Lung (tissue), 12 donors: ENCODE results near the gene IQSEC1. TPM values are rescaled to one million over a fixed set of nuclear protein-coding genes. Genes with fewer than 3 reads are reported as not detected.

Experiments
- ATAC-seq: fragments of 200-7000 bp; cut with Tn5 transposase; one replicate; pipeline ENCODE4 v1.9.1; 2020; ENCODE audit warnings: moderate number of reproducible peaks; ENCODE audit not compliant: insufficient read depth, low FRiP score
- DNase-seq, 3 donors: peaks; one replicate each; pipeline ENCODE4 v3.0.0-alpha.2; 2013 to 2017
- H3K27ac ChIP-seq, 2 donors: one replicate each; pipeline ENCODE4 v1.5.1; 2013; ENCODE audit warnings: mild to moderate bottlenecking in 2 of 2, moderate library complexity in 2 of 2, control low read depth in 1 of 2, inconsistent platforms in 1 of 2, low read depth in 1 of 2, low read length in 1 of 2
- H3K27me3 ChIP-seq, 3 donors: one replicate each; pipeline ENCODE4 v1.5.1; 2013; ENCODE audit warnings: low read length in 2 of 3; ENCODE audit not compliant: control insufficient read depth in 3 of 3, insufficient read depth in 3 of 3
- H3K36me3 ChIP-seq, 4 donors: one replicate each; pipeline ENCODE4 v1.5.1; 2013; ENCODE audit warnings: low read length in 4 of 4, mild to moderate bottlenecking in 1 of 4, moderate library complexity in 1 of 4; ENCODE audit not compliant: control insufficient read depth in 4 of 4, insufficient read depth in 4 of 4
- H3K4me1 ChIP-seq, 5 donors: one replicate each; pipeline ENCODE4 v1.5.1; 2013; ENCODE audit warnings: low read length in 5 of 5, mild to moderate bottlenecking in 2 of 5, moderate library complexity in 1 of 5; ENCODE audit not compliant: control insufficient read depth in 5 of 5, insufficient read depth in 5 of 5
- H3K4me3 ChIP-seq: one replicate; pipeline ENCODE4 v1.5.1; 2013; ENCODE audit warnings: mild to moderate bottlenecking, control low read depth, moderate library complexity
- H3K9ac ChIP-seq, 2 donors: one replicate each; pipeline ENCODE4 v1.5.1; 2013; ENCODE audit warnings: low read length in 2 of 2, control low read depth in 1 of 2; ENCODE audit not compliant: insufficient read depth in 1 of 2
- H3K9me3 ChIP-seq, 4 donors: one replicate each; pipeline ENCODE4 v1.5.1; 2013; ENCODE audit warnings: low read length in 3 of 4, mild to moderate bottlenecking in 1 of 4, moderate library complexity in 1 of 4; ENCODE audit not compliant: control insufficient read depth in 4 of 4, insufficient read depth in 3 of 4
- WGBS, 2 donors: extraction: QIAGEN DNeasy Blood & Tissue Kit; methylation state at CpG; one replicate each; pipeline ENCODE4 v1.1.7; 2013; 5-methylcytosine and 5-hydroxymethylcytosine counted together
- polyA plus RNA-seq, 2 donors: library from polyadenylated mRNA; stranded (reverse); fragments of 200-250 nt; gene quantifications; one replicate each; pipeline ENCODE4 v1.2.1, GENCODE V29; 2013
- total RNA-seq, 2 donors: library from RNA; depleted of rRNA in 1 of 2; stranded (reverse); fragments of >200 nt in 1 of 2; gene quantifications; one replicate each; pipeline ENCODE4 v1.2.1, GENCODE V29; 2014 to 2021
- TF ChIP-seq, protein P1 (sequence below): IDR thresholded peaks from 2 replicates; pipeline ENCODE4 v1.5.1; 2012; ENCODE audit warnings: mild to moderate bottlenecking; ENCODE audit errors: control extremely low read depth, extremely low read depth
- donor health status: control.
- donor health status: control.
- donor health status: Bipolar disorder and iron deficiency.
- donor health status: healthy.
- donor health status: DM: yes; HTN: yes; CAD: no.

IQSEC1 gene
- total and polyA plus RNA-seq, 4 donors: 13.9 to 69.1 (median 31.1) TPM

- TF ChIP-seq, protein P1, sequence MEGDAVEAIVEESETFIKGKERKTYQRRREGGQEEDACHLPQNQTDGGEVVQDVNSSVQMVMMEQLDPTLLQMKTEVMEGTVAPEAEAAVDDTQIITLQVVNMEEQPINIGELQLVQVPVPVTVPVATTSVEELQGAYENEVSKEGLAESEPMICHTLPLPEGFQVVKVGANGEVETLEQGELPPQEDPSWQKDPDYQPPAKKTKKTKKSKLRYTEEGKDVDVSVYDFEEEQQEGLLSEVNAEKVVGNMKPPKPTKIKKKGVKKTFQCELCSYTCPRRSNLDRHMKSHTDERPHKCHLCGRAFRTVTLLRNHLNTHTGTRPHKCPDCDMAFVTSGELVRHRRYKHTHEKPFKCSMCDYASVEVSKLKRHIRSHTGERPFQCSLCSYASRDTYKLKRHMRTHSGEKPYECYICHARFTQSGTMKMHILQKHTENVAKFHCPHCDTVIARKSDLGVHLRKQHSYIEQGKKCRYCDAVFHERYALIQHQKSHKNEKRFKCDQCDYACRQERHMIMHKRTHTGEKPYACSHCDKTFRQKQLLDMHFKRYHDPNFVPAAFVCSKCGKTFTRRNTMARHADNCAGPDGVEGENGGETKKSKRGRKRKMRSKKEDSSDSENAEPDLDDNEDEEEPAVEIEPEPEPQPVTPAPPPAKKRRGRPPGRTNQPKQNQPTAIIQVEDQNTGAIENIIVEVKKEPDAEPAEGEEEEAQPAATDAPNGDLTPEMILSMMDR: no peak
- Histone ChIP-seq H3K27ac (no peak overlapping the region), H3K27me3 (no peaks in the 10 kb centered on the region), H3K4me3 (no peak overlapping the region), H3K4me1 (peaks cover 0 to 12% (median 3%) of the 10 kb centered on the region in 5 donors), H3K9me3 (no peaks in the 10 kb centered on the region), H3K36me3 (no peaks in the 10 kb centered on the region), H3K9ac (no peak overlapping the region)
- 89 to 95% methylated on average over 5 of the region's 5 CpGs for WGBS, 2 donors
- DNase-seq (no peak), ATAC-seq (no peak)
Measured at GRCh38 chr3:13109516-13109915, 36.3 kb upstream of the IQSEC1 start.

DNA sequence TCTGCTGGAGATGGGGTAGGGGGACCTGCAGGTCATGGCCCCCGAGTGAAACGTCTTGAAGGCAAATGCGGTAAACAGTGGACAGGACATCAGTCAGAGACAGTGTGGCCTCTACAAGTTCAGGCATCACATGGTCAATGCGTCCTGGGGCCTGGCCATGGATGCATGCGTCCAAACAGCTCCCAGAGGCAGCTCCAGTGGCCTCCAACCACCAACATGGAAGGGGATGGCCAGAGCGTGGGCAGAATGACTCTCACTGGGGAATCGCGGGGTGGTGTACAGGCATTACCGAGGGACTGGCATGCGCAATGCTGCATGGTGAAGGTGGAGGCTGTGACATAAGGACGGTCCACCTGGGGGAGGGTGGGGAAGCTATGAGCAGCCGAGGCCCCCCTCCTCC is 35.6 kb upstream of the IQSEC1 start:
- Histone ChIP-seq H3K9ac (no peak overlapping the region), H3K27ac (no peak overlapping the region), H3K4me1 (peaks cover 0 to 12% (median 3%) of the 10 kb centered on the region in 5 donors), H3K36me3 (no peaks in the 10 kb centered on the region), H3K27me3 (no peaks in the 10 kb centered on the region), H3K9me3 (no peaks in the 10 kb centered on the region), H3K4me3 (no peak overlapping the region)
- DNase-seq (no peak), ATAC-seq (no peak)
- 93 to 95% methylated on average over 12 of the region's 12 CpGs for WGBS, 2 donors
- TF ChIP-seq, protein P1: no peak

- H3K27me3 ChIP-seq: no peaks in the 10 kb centered on the region
- no peak overlapping the region for H3K9ac ChIP-seq
- ATAC-seq: no peak
- no peak overlapping the region for H3K4me3 ChIP-seq
- no peaks in the 10 kb centered on the region for H3K9me3 ChIP-seq
- H3K27ac ChIP-seq: no peak overlapping the region
- TF ChIP-seq, protein P1: no peak
- peaks cover 0 to 12% (median 3%) of the 10 kb centered on the region in 5 donors for H3K4me1 ChIP-seq
- 85 to 86% methylated on average over 13 of the region's 13 CpGs for WGBS, 2 donors
- no peak for DNase-seq
- H3K36me3 ChIP-seq: no peaks in the 10 kb centered on the region
Measured at GRCh38 chr3:13107661-13108060, 34.4 kb upstream of the IQSEC1 start.

GRCh38 chr3:13106308-13107001 is 33.2 kb upstream of the IQSEC1 start:
- Histone ChIP-seq H3K36me3 (no peaks in the 10 kb centered on the region), H3K4me1 (peaks cover 0 to 6% (median 0%) of the 10 kb centered on the region in 5 donors), H3K9ac (no peak overlapping the region), H3K27ac (no peak overlapping the region), H3K9me3 (no peaks in the 10 kb centered on the region), H3K4me3 (no peak overlapping the region), H3K27me3 (no peaks in the 10 kb centered on the region)
- DNase-seq (no peak), ATAC-seq (no peak)
- WGBS, 2 donors: 75 to 84% methylated on average over 6 of the region's 6 CpGs
- TF ChIP-seq, protein P1: no peak
